HG02973 (cell line): ENCODE measurements around the gene ADAMTS2.

Source experiments
- ATAC-seq: cut with Tn5 transposase; IDR thresholded peaks from one replicate; pipeline ENCODE4 v1.9.1; 2021; ENCODE audit warnings: moderate library complexity; ENCODE audit not compliant: unreplicated experiment

The ADAMTS2 gene

DNA sequence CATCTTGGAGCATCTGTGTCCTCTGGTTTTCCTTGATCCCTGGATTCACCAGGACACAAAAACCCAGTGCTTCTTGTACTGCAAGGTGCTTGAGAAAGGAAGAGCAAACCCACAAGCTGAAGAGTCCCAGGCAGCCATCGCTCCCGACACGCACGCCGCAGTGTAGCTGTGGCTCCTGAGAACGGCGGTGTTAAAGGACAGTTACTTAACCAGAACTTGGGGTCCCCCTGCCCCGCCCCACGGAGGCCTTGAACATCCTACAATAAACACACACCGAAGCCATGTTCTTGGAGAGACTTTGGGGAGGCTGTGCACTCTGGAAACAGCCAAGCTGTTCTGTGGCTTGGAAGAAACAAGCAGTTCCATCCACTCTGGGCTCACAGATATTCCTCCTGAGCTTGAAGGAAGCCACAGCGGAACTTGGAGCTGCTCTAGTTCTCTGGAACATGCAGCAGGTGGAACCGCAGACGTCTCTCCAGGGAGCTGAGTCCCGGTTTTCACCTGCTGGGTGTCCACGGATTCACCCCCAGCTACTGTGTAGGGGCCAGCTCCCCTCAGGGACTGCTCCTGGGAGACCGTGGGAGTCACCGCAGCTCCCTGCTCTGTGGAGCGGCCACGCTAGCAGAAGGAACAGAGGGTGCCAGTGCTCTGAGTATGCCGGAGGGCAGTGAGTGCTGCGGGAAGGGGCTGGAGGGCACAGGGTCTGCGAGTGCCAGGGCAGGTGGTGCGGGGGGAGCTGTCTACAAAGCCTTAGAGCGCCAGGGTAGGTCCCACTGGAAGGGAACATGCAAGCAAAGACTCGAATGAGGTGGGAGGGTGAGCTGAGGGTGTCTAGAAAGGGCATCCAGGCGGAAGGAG lies 107.3 kb downstream of the ADAMTS2 start:
- no peak for ATAC-seq

DNA sequence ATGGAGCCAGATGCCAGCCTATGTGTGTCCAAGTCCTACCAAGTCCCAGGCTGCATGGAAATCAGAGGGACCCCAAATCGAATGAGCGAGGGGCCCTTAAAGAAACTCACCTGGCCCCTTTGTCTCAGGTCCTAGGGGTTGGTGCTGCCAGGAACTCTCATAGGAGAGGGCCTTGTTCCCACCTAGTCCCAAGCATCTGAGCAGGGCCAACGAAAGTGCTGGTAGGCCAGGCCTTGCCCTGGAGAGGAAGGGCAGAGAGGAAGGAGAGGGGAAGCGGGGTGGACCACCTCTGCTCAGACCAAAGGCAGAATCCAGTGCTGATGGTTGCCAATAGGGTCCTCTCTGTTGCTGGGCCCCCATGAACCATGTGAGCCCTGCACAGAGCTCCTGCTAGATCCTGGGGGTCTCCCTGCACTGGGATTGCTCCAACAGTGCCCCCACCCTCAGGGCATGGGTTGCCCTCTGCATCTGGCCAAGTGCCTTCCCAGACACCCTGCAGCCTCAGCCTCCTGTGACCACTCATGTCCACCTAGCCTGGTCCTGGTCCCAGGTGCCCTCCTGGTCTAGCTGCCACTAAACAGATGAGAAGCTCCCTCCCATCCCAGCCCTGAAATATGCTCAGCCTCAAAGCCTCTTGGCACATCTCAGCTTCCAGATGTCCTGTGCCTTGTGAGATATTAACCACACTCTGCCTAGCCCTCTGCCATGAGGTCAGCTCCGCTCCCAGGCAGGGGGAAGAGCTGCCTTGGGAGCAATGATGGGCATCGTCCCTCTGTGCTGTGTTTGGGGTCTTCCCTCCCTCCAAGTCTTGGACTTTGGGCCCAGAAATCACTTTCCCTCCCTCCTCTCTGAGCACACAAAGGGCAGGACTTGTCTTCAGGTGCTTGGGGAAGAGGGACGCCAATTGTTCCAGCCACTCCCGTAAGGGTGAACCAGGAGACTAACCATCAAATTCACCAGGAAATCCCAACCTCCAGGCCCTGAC lies 109.6 kb downstream of the ADAMTS2 start:
- ATAC-seq: no peak

DNA sequence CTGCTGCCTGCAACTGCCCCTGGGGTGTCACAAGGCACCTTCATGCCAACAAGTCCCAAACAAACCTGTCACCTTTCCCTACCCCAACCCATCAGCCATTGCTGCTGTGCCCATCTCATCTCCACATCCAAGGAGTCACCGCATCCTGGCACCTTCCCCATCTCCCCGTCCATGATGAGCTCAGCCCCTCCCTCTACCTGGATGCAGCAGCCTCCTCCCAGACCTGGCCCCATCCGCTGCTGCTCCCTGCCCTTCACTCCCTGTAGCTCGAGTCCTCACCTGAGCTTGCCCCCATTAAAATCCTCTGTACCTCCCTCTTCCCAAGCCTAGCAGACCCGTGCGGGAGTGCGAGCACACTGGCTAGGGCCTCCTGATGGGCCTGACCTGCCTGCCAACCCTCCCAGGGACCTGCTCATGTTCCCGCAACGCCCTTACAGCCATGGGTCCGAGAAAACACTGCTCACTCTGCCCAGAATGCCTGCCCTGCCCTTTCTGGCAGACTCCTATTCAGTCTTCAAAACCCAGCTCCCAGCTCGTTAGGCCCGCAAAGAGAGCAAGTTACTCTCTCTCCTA lies 110.6 kb downstream of the ADAMTS2 start:
- ATAC-seq: no peak

DNA sequence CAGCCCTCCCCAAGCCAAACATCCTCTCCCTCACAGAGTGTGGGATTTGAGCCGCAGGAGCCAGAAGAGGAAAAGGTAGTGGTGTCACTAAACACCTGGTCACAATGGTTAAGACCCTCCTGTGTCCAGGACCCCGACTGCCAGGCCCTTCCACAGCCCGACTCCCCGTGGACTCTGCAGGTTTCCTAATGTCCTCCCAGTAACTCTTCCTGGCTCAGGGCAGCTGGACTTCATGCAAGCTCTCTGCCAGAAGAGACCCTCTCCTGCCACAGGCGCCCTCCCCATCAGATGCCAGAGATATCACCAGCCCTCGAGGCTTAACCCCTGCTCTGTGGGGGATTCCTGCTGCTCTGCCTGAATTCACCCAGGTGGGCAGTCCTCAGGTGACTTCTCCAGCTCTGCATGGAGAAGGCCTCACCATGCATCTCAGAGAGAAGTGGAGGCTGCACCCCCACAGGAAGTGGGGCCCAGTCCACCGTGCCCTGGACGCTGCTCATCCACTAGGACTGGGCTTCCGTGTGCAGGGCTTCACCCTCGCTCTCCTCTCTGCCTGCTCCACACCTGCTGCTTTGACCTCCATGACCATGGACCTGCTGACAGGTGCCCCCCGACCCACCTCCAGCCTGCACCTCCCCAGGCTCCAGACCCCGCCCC lies 111.2 kb downstream of the ADAMTS2 start:
- ATAC-seq: no peak

DNA sequence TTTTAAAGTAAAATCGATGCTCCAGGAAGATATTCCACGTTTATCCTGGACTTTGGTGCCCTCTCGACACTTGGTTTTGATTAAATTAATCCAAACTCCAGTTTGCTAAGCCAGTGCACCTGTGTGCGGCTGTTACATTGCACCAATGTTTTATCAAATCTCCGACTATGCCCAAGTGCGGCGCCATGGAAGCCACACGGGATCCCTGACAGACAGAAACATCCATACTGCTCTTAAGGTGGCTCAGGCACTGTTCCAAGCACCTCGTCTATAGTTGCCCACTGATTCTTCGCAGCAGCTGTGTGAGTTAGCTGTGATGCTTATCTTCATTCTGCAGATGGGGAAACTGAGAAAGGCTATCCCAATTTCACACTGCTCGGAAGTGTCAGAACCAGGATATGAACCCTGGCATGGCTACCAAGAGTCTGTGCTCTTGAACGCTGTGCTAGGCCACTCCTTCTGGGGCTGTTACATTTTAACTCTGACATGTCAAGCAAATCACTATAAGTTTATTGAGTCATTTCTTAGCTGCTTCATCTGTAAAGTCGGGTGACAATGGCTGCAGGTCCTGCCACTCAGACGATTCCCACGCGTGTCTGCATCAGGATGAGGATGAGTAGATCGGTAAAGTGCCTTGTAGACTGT lies 113.0 kb downstream of the ADAMTS2 start:
- ATAC-seq: no peak

DNA sequence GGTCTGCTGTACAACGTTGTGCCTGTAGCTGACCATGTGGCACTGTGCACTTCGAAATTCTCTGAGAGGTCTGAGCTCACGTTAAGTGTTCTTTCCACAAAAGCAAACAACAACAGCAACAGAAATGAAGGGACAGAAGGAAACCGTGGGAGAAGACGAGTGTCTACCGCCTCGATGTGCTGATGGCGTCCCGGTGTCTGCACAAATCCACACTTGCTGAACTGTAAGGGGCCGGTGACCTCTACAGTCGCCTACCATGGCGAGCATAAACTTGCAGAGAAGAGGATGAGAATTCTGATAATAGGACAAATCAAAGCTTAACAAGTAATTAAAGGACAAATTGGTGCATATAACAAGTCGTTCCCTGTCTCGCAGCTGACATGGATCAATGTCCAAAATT lies 114.0 kb downstream of the ADAMTS2 start:
- ATAC-seq: no peak

DNA sequence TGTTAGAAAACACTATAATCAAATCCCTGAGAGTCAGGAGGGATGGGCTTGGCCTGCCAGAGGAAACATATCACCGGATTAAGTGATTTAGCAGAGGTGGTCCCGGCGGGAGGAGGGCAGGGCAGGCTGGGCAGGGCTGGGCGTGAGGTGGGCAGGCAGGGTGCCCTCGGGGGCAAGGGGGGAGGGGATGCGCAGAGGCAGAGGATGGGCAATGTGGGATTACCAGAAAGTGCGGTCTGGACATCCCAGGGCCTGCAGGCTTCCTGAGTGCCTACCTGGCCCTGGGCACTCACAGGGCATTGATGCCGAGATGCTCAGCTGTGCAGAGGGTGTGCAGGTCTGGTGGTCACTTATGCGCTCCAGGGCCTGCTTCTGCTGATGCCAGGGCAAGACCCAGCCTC lies 115.2 kb downstream of the ADAMTS2 start:
- ATAC-seq: no peak

DNA sequence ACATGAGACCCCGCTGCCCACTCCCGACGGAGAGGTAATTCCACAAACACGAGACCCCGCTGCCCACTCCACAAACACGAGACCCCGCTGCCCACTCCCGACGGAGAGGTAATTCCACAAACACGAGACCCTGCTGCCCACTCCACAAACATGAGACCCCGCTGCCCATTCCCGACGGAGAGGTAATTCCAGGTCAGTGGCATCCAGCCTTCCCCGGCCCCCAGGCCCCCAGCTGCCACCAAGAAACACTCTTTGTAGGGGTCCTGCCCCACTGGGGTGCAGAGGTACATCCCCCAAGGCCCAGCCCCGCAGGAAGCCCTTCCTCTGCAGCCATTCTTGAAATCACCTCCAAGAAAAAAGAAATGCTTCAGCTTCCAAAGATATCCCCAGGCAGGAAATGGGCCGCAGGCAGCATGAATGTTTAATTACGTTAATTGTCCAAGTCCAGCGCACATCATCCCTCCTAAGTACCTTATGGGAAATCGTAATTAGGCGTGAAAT lies 115.9 kb downstream of the ADAMTS2 start:
- ATAC-seq: no peak

DNA sequence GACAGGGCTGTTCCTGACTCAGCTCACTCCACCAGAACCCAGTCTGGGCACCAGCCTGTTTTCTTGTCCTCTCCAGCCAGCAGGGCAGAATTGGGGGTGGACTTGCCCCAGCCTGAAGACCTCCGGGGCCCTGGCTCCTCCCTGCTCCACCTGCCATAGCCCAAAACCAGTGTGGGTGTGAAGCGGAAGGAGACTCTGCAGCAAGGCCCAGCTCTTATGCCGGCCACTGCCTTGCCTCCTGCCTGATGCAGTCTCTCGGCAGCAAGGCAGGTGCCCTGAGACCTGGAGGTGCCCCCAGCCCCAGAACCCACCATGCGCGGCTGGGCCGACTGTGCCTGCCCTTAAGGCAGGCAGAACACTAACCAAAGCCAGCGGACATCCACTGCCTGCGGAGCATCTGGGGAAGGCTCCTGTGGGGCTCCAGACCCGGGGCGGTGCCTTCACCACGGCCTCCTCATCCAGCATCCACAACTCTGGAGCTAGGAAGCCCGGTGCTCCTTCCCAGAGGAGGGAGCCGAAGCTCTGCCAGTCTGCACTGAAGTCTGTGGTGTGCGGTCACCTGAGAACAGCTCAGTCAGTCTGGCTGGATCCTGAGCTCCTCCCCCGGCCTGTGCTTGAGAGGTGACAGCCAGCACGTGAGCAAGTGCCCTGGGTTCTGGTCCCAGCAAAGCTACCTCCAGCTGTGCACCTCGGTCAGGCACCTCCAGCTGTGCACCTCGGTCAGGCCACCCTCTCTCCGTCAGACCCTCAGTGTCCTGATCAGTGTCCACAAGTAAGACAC lies 116.7 kb downstream of the ADAMTS2 start:
- ATAC-seq: no peak

DNA sequence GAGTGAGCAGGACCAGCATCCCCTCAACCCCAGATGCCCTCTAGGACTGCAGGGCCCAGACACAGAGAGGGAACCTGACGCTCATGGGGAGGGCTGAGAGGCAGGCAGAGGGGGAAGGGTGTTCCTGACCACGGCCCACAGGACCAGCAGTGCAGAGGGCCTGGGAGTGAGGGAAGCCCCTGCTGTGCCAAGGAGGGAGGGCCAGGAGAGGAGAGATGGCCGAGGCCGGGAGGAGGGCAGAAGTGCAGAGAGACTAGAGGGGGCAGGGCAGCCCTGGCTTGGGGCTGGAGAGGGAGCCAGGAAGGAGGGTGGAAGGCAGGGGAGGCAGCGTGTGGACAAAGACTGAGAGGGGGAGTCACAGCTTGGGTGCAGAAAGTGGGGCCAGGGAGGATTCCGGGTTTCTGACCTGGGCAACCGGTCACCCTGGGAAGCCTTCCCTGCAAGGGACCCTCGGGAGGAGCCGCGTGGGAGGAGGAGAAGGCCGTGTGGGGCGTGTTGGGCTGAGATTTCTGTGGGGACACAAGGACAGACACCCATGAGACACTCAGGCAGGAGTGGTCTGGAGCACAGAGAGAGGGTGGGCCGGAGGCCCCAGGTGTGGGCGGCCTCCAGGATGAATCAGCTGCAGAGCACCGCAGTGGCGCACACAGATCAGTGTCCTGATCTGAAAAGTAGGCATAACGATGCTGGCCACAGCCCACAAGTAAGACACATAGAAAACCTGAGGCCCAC lies 117.5 kb downstream of the ADAMTS2 start:
- no peak for ATAC-seq

DNA sequence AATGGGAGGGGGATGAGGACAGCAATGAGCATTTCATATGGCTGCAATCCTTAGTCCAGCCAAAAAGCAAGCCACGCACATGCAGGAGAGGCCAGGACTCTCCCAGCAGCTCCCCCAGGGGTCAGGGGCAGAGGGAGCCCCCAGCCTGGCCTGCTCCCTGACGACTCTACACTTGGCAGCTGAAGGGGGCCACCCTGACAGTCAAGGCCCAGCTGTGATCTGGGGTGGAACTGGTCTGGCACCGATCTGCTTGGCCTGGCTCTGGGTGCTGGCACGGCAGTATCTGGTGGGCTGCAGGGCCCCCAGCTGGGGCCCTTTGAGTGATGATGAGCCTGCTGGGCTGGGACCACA lies 118.1 kb downstream of the ADAMTS2 start:
- ATAC-seq: no peak

DNA sequence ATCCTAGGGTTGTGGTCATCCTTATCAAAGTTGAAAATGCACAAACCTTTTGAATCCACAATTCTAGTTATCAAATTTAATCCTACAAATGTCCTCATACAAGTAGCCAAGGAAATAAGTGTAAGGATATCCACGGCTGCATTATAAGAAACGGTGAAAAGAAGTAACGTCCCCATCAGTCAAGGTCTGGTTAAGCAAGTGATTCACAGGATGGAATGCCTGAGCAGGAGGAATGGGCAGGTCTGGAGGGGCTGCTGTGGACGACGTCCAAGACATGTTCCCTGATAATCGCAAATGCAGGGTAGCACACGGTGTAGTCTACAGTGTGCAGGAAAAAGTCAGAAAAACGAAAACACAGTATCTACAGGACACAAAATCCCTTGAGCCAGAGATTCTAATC lies 118.6 kb downstream of the ADAMTS2 start:
- no peak for ATAC-seq

DNA sequence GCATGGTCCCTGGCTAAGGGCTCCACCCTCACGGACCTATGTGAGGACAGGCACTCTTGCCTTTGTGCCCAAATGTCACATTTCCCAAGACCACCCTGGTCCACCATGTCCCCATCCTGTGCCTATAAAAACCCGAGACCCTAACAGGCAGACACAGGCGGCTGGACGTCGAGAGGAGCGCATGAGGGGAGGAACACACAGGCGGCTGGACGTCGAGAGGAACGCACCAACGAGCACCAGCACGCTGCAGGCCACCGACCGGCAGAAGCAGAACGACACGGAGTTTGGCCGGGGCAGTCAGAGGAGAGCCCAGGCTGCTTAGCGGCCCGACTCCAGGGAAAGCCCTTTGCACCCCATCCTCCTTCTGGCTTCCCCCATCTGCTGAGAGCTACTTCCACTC lies 119.9 kb downstream of the ADAMTS2 start:
- ATAC-seq: no peak

DNA sequence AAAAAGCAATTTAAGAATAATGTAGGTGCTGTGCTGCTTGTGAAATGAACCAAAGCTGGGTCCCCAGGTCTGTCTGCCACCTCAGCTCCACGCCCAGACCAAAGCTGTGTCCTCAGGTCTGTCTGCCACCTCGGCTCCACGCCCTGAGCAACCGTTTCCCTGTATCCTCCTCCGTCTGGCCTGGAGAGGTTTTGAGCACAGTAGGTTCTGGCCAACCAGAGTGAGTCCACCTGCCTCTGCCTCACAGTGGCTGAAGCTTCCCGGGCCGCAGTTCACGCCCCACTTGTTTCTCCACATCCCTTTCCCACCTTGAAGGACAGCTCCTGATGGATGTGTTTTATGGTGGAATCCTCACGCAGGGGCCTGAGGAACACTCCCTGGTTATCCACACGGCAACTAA lies 120.5 kb downstream of the ADAMTS2 start:
- no peak for ATAC-seq

DNA sequence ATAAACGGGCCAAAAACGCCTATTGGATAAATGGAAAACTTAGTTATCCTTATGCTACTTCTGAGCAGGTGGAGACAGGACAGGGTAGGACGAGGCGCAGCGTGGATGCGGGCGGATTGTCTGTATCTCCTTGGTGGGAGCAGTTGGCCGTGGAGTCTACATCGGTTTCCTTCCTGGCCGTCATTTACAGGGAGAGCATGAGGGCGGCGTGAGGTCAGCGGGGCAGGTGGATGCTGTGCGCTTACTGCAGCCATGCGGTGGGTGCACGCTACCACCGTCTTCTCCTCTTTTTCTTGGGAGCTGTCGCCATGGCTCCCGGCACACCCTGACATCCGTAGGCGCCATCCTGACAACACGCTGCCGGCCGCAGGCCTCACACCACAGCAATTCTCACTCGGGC lies 121.3 kb downstream of the ADAMTS2 start:
- no peak for ATAC-seq

DNA sequence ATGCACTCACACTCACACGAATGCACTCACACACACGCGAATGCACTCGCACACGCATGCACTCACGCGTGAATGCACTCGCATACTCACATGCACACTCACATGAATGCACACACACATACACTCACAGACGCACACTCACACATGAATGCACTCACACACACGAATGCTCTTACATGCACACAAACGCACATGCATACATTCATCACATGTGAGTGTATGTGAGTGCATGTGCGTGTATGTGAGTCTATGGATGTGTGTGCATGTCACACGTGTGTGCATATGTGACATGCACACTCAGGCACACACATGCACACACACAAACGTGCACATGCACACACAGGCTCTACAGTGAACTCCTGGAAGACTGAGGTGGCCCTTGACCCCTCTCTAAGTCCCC lies 121.7 kb downstream of the ADAMTS2 start:
- no peak for ATAC-seq

DNA sequence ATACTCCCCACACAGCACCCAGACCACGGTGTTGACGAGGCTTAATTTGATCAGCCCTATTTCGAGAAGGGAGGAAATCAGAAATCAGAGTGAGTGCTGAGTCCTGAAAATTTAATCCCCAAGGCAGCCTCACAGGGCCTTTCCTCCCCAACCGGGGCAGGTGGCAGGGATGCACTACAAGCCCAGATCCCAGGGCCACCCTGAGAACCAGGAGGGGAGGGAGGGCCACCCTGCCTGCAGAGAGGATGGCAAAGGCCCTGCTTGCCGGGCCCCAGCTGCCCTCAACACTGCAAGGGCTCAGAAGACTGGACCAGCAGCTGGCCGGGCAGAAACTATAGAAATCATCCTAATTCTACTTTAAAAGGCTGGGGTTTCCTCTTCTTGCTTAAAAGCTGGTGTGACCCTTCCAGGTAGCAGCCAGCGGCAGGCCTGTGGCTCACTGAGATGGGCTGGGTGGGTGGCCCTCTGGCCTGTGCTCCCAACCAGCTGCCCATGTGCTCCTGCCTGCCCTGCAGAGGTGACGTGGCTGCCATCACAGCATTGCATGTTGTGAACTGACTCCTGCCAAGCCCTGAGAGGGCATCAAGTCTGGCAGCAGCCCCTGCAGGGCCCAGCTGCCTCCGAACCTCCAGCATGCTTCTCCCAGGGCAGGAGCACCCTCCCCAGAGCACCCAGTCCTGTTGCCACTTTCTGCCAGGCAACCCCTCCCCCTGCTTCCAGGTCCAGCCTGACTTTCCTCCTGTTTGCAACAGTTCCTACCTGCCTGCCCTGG lies 122.8 kb downstream of the ADAMTS2 start:
- ATAC-seq: no peak

DNA sequence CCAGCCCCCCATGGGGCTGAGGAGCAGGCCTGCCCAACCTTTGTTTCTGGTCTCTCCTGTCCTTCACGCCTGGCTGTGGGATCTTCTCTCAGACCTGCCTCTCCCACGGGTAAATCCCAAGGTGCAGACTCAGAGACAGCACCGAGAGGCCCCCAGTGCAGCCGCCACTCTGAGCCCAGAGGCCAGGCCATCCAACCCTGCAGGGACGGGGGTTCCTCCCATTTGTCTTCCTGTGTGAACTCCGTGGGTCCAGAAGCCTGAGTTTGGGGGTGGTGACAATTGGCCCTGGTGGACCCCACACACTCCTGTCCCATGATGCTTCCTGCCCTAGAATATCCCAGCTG lies 123.4 kb downstream of the ADAMTS2 start:
- no peak for ATAC-seq
